Activated naive CD4-positive, alpha-beta T cell treated with anti-CD3 and anti-CD28 coated beads, Interleukin-2, amount 10 ng/mL, durations not matched to agents 7 days and 5 days (primary cell): Measurements from ENCODE around the gene SYT9.

ENCODE experiments used
- CTCF ChIA-PET: fragments of 350-600 bp; sonication (Branson Sonifier 250); formaldehyde crosslinking; loops from one replicate; lab custom pipeline; 2021; ENCODE audit warnings: antibody characterized with exemption; lab: Charles Lee
- DNase-seq: peaks from one replicate; pipeline ENCODE4 v3.0.0-alpha.2; 2020
- H3K27ac Mint-ChIP-seq: one replicate; pipeline ENCODE4 v1.8.0; 2021; ENCODE audit warnings: mild to moderate bottlenecking, moderate library complexity, mixed read lengths
- H3K27me3 Mint-ChIP-seq: one replicate; pipeline ENCODE4 v1.8.0; 2021; ENCODE audit warnings: mild to moderate bottlenecking, mixed read lengths
- H3K36me3 Mint-ChIP-seq: one replicate; pipeline ENCODE4 v1.8.0; 2021; ENCODE audit warnings: mixed read lengths
- H3K4me1 Mint-ChIP-seq: one replicate; pipeline ENCODE4 v1.8.0; 2021; ENCODE audit warnings: mixed read lengths
- H3K4me3 Mint-ChIP-seq: one replicate; pipeline ENCODE4 v1.8.0; 2021; ENCODE audit warnings: mild to moderate bottlenecking, moderate library complexity, mixed read lengths
- H3K9me3 Mint-ChIP-seq: one replicate; pipeline ENCODE4 v1.8.0; 2021; ENCODE audit warnings: mixed read lengths

Gene SYT9

GRCh38 chr11:7467652-7468051, 215.9 kb downstream of the SYT9 start:
- Mint-ChIP-seq H3K4me1 (peaks cover 5% of the 10 kb centered on the region), H3K36me3 (no peaks in the 10 kb centered on the region), H3K4me3 (no peak overlapping the region), H3K9me3 (no peaks in the 10 kb centered on the region), H3K27me3 (peaks cover 4% of the 10 kb centered on the region), H3K27ac (no peak overlapping the region)
- no peak for DNase-seq
- CTCF ChIA-PET, result no interaction called here

- no peak overlapping the region for H3K4me3 Mint-ChIP-seq
- H3K27ac Mint-ChIP-seq, result no peak overlapping the region
- no peaks in the 10 kb centered on the region for H3K36me3 Mint-ChIP-seq
- CTCF ChIA-PET, result interaction anchor here (0.7 kb wide), 1 partner anchor 1512 kb away, joined by 3 read pairs; no protein-coding TSS in a partner anchor
- no peak for DNase-seq
- no peaks in the 10 kb centered on the region for H3K9me3 Mint-ChIP-seq
- H3K27me3 Mint-ChIP-seq, result peaks cover 4% of the 10 kb centered on the region
- H3K4me1 Mint-ChIP-seq, result no peaks in the 10 kb centered on the region
These were observed 217.7 kb downstream of the SYT9 start for GRCh38 chr11:7469351-7469865.

- H3K27ac Mint-ChIP-seq, result no peak overlapping the region
- no peak for DNase-seq
- CTCF ChIA-PET, result interaction anchor here (1.6 kb wide), 1 partner anchor 28 kb away, joined by 6 read pairs; no protein-coding TSS in a partner anchor
- no peaks in the 10 kb centered on the region for H3K36me3 Mint-ChIP-seq
- peaks cover 4% of the 10 kb centered on the region for H3K27me3 Mint-ChIP-seq
- no peaks in the 10 kb centered on the region for H3K4me1 Mint-ChIP-seq
- no peaks in the 10 kb centered on the region for H3K9me3 Mint-ChIP-seq
- no peak overlapping the region for H3K4me3 Mint-ChIP-seq
These were observed 219.4 kb downstream of the SYT9 start for GRCh38 chr11:7471071-7471470.

- Mint-ChIP-seq H3K27ac (no peak overlapping the region), H3K9me3 (no peaks in the 10 kb centered on the region), H3K27me3 (peaks cover 11% of the 10 kb centered on the region), H3K4me3 (no peak overlapping the region), H3K36me3 (no peaks in the 10 kb centered on the region), H3K4me1 (no peaks in the 10 kb centered on the region)
- CTCF ChIA-PET, result no interaction called here
- no peak for DNase-seq
These were observed 222.0 kb downstream of the SYT9 start for GRCh38 chr11:7473717-7474116.

GRCh38 chr11:7480113-7480512, 228.4 kb downstream of the SYT9 start:
- DNase-seq, result no peak
- Mint-ChIP-seq H3K27me3 (peaks cover 8% of the 10 kb centered on the region), H3K4me1 (no peaks in the 10 kb centered on the region), H3K9me3 (no peaks in the 10 kb centered on the region), H3K36me3 (no peaks in the 10 kb centered on the region), H3K27ac (no peak overlapping the region), H3K4me3 (no peak overlapping the region)
- CTCF ChIA-PET, result no interaction called here

GRCh38 chr11:7484131-7484530, 232.4 kb downstream of the SYT9 start:
- Mint-ChIP-seq H3K27ac (no peak overlapping the region), H3K27me3 (no peaks in the 10 kb centered on the region), H3K4me1 (no peaks in the 10 kb centered on the region), H3K9me3 (no peaks in the 10 kb centered on the region), H3K4me3 (no peak overlapping the region), H3K36me3 (no peaks in the 10 kb centered on the region)
- CTCF ChIA-PET, result interaction anchor here (1.3 kb wide), 1 partner anchor 173 kb away, joined by 3 read pairs; no protein-coding TSS in a partner anchor
- no peak for DNase-seq

GRCh38 chr11:7484645-7485044, 232.9 kb downstream of the SYT9 start:
- H3K4me1 Mint-ChIP-seq, result no peaks in the 10 kb centered on the region
- no peaks in the 10 kb centered on the region for H3K27me3 Mint-ChIP-seq
- H3K9me3 Mint-ChIP-seq, result no peaks in the 10 kb centered on the region
- H3K27ac Mint-ChIP-seq, result no peak overlapping the region
- DNase-seq, result no peak
- H3K36me3 Mint-ChIP-seq, result no peaks in the 10 kb centered on the region
- CTCF ChIA-PET, result interaction anchor here (1.3 kb wide), 1 partner anchor 173 kb away, joined by 3 read pairs; no protein-coding TSS in a partner anchor
- H3K4me3 Mint-ChIP-seq, result no peak overlapping the region

GRCh38 chr11:7485186-7486097, 233.7 kb downstream of the SYT9 start, which contains the start of gene OLFML1:
OLFML1 (plus strand) TSS chr11:7485506; CDS start chr11:7485876, 370 bp downstream.
- Mint-ChIP-seq H3K9me3 (no peaks in the 10 kb centered on the region), H3K4me1 (no peaks in the 10 kb centered on the region), H3K4me3 (no peak within 1 kb of the TSS), H3K27me3 (no peaks in the 10 kb centered on the region), H3K27ac (no peak within 1 kb of the TSS), H3K36me3 (no peaks in the 10 kb centered on the region)
- CTCF ChIA-PET, result interaction anchor here (0.7 to 1.5 kb wide), 3 partner anchors 172 to 202 kb away, joined by 3 read pairs; no protein-coding TSS in a partner anchor
- no peak for DNase-seq

GRCh38 chr11:7486098-7486780, 234.5 kb downstream of the SYT9 start:
- H3K27ac Mint-ChIP-seq, result no peak overlapping the region
- H3K4me3 Mint-ChIP-seq, result no peak overlapping the region
- no peaks in the 10 kb centered on the region for H3K36me3 Mint-ChIP-seq
- no peaks in the 10 kb centered on the region for H3K4me1 Mint-ChIP-seq
- no peaks in the 10 kb centered on the region for H3K27me3 Mint-ChIP-seq
- CTCF ChIA-PET, result interaction anchor here (0.7 to 1.5 kb wide), 2 partner anchors 179 to 201 kb away, joined by 3 read pairs; no protein-coding TSS in a partner anchor
- no peaks in the 10 kb centered on the region for H3K9me3 Mint-ChIP-seq
- no peak for DNase-seq

- CTCF ChIA-PET, result interaction anchor here (0.7 kb wide), 1 partner anchor 179 kb away, joined by 3 read pairs; no protein-coding TSS in a partner anchor
- Mint-ChIP-seq H3K36me3 (no peaks in the 10 kb centered on the region), H3K9me3 (no peaks in the 10 kb centered on the region), H3K27ac (no peak overlapping the region), H3K27me3 (no peaks in the 10 kb centered on the region), H3K4me1 (no peaks in the 10 kb centered on the region), H3K4me3 (no peak overlapping the region)
- DNase-seq, result no peak
These were observed 235.1 kb downstream of the SYT9 start for GRCh38 chr11:7486781-7487140.

GRCh38 chr11:7487360-7487759, 235.7 kb downstream of the SYT9 start:
- H3K27me3 Mint-ChIP-seq, result no peaks in the 10 kb centered on the region
- CTCF ChIA-PET, result no interaction called here

GRCh38 chr11:7488681-7489080, 237.0 kb downstream of the SYT9 start:
- CTCF ChIA-PET, result no interaction called here
- Mint-ChIP-seq H3K4me1 (no peaks in the 10 kb centered on the region), H3K9me3 (no peaks in the 10 kb centered on the region), H3K36me3 (no peaks in the 10 kb centered on the region), H3K4me3 (no peak overlapping the region), H3K27me3 (no peaks in the 10 kb centered on the region), H3K27ac (no peak overlapping the region)
- DNase-seq, result no peak

More at GRCh38 chr11:7487360-7487759, 235.7 kb downstream of the SYT9 start:
- no peaks in the 10 kb centered on the region for H3K4me1 Mint-ChIP-seq
- no peaks in the 10 kb centered on the region for H3K9me3 Mint-ChIP-seq
- no peaks in the 10 kb centered on the region for H3K36me3 Mint-ChIP-seq
- no peak overlapping the region for H3K27ac Mint-ChIP-seq
- H3K4me3 Mint-ChIP-seq, result no peak overlapping the region
- no peak for DNase-seq

GRCh38 chr11:7489376-7489775, 237.7 kb downstream of the SYT9 start:
- CTCF ChIA-PET, result no interaction called here
- H3K9me3 Mint-ChIP-seq, result no peaks in the 10 kb centered on the region
- no peak overlapping the region for H3K4me3 Mint-ChIP-seq
- no peak overlapping the region for H3K27ac Mint-ChIP-seq
- H3K4me1 Mint-ChIP-seq, result no peaks in the 10 kb centered on the region
- H3K36me3 Mint-ChIP-seq, result no peaks in the 10 kb centered on the region
- no peak for DNase-seq
- no peaks in the 10 kb centered on the region for H3K27me3 Mint-ChIP-seq

- CTCF ChIA-PET, result no interaction called here
- H3K4me1 Mint-ChIP-seq, result no peaks in the 10 kb centered on the region
- H3K27ac Mint-ChIP-seq, result no peak overlapping the region
- no peaks in the 10 kb centered on the region for H3K9me3 Mint-ChIP-seq
- no peak for DNase-seq
- H3K27me3 Mint-ChIP-seq, result no peaks in the 10 kb centered on the region
- H3K36me3 Mint-ChIP-seq, result no peaks in the 10 kb centered on the region
- H3K4me3 Mint-ChIP-seq, result no peak overlapping the region
These were observed 238.3 kb downstream of the SYT9 start for GRCh38 chr11:7490054-7490453.
